ENCODE data around the gene MYL4.
"Not testable (repeated sequence)": the region's sequence is repeated elsewhere in the genome, so short reads cannot be mapped to it uniquely, and the experiment has no call there.

Gene MYL4

DNA sequence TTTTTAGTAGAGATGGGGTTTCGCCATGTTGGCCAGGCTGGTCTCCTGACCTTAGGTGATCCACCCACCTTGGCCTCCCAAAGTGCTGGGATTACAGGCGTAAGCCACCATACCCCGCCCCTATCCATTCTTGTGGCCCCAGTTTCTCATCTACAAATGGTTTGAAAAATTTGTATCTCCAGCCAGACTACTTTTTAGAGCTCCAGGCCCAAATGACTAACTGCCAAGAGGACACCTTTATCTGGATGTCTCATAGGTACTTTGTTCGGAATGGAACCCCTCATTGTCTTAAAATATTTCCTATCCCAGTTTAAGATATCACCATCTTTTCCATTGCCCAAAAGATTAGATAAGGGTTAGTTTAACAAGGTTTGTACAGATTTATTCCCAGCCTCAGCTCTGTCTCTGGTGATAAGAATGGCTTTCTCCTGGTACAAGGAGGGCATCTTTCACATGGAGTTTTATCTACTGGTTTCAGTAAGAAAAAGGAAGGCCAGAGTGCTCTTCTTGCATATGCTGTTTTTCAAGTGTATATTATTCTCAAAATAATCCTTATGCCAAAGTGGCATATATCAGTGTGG lies 15.1 kb upstream of the MYL4 start:
- DNase-seq (ENCODE audit: low spot score) = no peak

DNA sequence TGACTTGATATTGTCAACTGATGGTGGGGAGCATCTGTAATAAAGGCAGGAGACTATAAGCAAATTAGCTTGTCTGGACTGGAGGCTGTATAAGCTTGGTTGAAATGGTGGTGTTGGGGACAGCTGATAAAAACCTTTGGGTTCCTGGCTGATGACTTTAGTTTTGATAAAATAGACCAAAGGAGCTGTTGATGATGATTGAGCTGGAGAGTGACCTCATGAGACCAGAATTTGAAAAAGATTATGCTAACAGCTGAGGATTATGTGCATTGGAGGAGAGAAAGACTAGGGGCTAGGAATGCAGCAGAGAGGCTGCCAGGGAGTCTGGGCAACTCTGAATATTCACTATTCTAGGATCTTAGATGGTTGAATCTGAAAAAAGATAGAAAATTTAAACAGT lies 11.3 kb upstream of the MYL4 start:
- DNase-seq (ENCODE audit: low spot score) = no peak

DNA sequence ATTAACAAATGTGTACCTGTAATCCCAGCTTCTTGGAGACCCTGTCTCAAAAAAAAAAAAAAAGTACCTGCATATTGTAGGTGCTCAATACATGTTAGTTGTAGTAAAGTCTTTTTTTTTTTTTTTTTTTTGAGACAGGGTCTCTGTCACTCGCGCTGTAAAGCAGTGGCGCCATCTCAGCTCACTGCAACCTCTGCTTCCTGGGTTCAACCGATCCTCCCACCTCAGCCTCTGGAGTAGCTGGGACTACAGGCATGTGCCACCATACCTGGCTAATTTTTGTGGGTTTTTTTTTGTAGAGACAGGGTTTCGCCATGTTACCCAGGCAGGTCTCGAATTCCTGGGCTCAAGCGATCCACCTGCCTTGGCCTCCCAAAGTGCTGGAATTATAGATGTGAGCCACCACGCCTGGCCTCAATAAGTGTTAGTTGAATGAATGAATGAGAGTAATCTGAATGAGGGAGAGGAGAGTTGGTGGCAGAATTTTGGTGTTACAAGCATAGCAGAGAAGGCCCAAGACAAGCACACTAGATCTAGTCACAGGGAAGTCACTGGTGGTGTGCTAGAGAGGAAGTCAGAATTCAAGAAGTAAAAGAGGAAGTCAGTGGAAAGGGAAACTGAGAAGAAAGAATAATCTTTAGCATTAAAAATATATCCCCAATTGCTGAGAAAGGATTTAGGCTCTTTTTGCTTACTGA lies 9.4 kb upstream of the MYL4 start:
- no peak for DNase-seq (ENCODE audit: low spot score)

DNA sequence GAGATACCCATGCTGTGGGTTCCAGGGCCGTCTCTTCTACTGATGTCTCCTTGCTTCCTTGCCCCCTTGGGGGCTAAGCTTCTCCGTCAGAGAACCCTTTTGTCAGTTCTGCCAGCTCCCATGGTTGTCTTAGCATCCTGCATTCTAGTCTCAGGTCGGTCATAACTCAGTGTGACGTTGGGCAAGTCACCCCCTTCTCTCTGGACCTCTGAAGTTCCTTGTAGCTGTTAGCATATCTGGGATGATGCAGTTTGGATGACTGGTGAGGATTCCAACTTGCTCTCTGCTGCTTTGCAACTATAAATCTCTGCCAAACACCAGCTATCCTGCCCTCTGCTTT lies 8.9 kb upstream of the MYL4 start:
- no peak for DNase-seq (ENCODE audit: low spot score)

DNA sequence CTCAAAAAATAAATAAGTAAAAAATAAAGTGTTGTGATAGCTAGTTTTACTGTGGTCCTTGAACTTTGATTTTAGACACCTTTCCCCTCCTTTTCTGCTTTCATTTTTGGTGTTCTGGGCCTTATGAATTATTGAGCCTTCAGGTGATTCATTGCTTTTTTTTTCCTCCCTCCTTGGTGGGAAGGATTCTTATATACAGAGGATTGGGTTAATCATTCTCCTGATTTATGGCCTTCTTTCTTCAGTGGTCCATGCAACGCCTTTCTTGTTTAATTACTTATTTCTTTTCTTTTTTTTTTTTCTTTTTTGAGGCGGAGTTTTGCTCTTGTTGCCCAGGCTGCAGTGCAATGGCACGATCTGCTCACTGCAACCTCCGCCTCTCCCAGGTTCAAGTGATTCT lies 8.0 kb upstream of the MYL4 start:
- DNase-seq (ENCODE audit: low spot score) = no peak

DNA sequence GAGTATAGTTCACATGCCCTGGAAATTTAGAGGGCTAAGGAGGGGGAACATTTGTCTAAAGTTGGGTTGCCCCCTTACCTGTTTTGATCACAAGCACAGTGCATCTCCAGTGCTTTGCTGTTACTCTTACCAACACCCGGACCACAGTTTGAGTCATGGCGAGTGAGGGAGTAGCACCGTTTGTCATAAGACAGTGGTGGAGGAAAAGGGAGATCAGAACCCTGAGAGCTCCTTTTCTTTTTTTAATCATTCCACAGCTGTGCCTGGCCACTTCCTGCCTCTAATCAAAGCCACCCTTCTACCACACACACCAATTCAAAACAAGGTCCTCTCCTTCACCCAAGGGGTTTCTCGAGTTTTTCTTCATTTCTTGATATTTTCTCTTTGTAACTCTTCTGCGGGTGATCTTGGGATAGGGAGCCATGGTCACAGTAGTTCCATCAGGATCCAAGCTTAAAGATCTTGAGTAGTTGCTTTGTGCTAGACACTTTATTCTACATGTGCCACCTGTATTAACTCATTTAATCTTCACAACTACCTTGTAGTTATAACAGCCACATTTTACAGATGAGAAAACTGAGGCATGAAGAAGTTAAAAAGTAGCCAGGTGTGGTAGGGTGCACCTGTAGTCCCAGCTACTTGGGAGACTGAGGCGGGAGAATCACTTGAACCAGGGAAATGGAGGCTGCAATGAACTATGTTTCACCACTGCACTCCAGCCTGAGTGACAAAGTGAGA lies 5.0 kb upstream of the MYL4 start:
- peak; percentile 84 for DNase-seq (ENCODE audit: low spot score)

DNA sequence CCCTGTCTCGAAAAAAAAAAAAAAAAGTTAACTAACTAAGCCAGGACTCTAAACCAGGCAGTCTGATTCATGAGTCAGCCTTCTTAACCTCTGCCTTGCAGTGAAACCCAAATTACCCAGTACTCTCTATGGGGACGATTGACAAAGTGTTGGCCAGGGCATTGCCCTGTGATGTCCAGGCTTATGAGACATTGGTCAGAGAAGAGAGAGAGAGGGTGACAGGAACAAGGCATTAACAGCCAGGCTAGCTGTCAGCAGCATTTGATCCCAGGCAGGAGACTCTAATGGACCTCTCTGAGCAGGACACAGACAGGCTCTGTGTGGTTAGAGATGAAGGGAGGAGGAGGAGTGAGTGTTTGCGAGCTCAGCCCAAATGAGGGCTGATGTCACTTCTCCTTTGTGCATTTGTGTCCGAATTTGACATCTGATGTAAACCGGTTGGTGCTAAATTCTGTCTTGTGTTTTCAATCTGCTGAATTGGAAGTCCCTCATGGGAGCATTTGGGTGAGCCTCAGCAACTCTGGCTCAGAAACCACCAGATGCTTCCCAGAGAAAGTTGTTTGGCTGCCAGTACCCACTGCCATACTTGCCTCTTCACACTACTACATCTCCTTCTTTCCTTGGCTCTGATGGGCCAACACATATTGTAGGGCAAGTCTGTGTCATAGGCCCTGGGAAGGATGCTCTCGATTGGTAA lies 4.3 kb upstream of the MYL4 start:
- DNase-seq (ENCODE audit: low spot score) = peak; percentile 59

DNA sequence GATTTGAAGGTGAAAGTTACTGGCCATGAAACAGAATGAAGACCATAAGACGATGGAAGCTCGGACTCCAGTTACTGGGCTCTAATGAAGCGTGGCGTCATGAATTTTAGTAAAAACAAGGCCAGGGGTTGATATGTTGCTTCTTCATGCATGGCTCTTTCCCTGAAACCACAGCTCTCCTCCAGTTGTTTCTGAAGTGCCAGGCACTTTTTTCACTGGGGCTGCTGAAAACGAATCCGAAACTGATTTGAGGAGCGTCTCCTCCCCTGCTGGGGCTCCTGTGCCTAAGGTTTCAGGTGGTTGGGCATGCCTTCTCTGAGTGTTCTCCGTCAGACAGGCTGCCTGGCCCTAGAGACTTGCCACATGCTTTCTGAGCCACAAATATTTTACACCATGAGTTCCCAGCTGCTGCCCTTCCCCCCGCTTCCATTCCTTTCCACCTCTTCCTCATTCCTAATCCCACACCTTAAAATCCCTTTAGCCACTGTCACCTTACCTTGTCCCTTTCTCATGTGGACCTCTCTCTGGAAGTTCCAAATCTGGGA lies 3.7 kb upstream of the MYL4 start:
- peak; percentile 86 for DNase-seq (ENCODE audit: low spot score)

DNA sequence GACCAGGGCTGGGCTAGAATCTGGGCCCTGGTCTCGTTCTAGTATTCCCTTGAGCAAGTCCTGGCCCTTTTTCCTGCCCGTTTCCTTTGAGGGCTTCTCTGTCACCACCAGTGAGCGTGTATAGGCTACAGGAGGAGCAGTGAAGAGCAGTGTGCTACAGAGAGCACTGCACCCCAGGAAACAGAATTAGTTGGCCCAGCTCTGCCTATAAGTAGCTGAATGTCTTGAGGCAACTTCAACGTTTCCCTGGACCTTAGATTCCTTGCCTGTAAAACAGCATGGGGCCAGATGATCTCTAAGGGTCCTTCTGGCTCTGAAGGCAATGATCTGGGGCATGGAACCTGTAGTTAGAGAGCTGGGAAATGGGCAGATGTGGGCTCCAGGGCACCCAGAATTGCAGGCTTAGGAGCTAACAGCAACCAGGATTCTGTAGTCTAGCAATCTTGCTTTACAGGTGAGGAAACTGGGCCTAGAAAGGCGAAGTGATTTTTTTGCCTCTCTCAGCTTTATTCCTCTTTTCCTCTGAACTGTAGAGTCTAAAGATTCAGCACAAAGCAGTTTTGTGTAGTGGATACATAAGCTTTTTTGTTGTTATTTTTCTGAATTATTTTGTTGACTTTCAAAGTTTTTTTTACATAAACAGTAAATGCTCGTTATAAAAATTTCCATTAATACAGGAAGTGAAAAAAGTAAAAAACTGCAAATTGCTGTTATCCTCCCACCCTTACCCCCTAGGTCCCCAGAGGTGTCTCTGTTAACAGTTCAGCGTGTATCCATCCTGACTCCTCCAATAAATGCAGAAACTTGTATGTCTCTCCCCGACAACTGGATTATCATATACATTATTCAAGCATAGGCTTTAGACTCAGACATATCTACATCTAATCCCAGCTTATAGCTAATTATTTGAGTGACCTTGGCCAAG lies 1.7 kb upstream of the MYL4 start:
- no peak for DNase-seq (ENCODE audit: low spot score)

DNA sequence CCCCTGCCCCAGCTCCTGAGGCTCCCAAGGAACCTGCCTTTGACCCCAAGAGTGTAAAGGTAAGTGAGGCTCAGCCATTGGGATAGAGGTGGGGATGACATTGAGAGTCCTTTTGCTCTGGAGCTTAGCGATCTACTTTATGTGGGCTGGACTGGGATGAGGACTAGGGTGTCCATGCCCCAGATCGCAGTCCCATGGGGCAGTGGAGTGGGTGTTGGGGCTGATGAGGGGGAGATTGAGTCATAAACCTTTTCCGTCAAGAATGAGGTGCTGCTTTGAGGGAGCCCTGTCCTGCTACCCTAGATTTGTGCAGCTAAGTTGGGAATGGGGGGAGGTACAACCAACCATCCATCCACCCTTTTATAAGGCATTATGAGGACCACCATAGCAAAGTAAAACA lies 351 bp downstream of the MYL4 start:
- DNase-seq (ENCODE audit: low spot score) = no peak

DNA sequence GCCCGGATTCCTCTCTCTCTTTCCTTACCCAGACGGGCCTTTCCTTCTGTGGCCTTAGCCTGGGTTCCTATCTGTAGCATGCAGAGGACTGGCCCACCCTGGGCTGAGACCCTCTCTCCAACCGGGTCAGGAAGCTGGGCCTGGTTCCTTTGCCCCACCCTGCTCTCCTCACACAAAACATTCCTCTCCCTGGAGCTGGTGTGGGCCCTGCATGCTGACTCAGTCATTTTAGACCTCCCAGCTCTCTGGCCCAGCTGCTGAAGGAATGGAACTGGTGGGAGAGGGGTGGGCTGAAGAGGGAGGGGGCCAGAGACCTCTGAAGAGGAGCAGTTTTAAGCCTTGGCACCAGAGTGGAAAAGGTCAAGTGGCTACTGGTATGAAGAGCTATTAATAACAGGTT lies 957 bp downstream of the MYL4 start:
- DNase-seq (ENCODE audit: low spot score) = no peak

DNA sequence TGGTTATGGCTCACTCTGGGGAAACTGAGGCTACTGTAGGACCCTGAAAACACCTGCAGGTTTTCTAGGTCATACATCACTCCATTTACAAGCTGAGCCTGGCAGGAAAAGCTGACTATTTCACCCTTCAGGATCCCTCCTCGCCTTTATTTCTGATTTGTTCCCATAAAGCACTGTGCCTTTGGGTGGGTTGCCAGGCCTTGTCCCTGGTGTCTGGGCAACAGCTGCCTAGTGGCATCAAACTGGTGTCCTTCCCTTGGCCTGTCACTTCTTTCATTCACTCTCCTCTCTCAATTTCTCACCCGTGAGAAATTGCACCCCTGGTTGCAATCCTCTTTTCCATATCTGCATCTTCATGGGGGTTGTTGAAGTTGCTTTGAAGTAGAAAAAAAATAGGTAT lies 1.6 kb downstream of the MYL4 start:
- no peak for DNase-seq (ENCODE audit: low spot score)

DNA sequence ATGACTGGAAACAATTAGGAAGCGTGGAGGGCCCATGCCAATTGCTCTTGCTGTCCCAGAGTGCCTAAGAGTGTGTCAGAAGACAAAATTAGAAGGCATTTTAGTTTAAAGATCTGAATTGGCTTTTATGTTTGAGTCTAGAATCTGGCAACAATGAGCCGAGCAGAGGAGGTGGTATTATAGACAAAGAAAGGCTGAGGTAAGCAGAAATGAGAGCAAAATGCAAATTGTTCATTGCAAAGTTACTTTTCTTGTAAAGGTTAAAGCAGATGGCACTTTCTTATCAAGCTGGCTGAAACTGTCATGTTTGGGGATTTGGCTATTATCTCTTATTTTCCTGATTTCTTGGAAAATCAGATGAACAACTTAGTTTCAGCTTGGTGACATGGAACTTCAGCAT lies 3.3 kb downstream of the MYL4 start:
- DNase-seq (ENCODE audit: low spot score) = no peak

DNA sequence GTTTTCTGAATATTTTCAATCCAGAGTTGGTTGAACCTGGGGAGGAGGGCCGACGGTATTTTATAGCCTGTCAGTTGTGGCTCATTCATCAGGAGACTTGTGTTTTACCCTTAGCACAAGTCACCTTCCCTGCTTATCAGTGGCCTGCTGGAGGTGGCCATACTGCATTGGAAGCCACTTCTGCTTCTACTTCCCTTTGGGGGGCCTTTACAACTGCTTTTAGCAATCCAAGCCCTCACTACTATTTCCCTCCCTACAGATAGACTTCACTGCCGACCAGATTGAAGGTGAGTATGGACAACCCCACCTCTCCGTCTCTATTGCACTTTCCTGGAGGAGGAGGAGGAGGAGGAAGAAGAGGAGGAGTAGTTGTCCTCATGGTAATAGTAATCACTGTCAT lies 4.4 kb downstream of the MYL4 start:
- DNase-seq (ENCODE audit: low spot score) = no peak

DNA sequence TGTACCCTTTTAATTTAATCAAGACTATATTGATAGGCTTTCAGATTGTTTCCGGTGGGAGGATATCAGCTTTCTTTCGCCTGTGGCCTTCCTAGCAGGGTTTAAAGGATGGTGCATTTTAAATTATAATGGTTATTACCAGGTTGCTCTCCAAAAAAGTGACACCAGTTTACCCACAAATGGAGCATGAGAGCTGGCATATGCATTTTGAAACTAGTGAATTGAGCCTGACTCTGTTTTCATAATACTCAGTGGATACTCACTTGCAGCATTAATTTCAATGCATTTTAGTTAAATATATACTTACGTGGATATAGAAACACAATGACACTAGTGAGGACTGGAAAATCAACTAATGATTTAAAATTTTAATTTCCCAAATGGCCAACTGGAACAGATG lies 5.8 kb downstream of the MYL4 start:
- peak; percentile 49 for DNase-seq (ENCODE audit: low spot score)

DNA sequence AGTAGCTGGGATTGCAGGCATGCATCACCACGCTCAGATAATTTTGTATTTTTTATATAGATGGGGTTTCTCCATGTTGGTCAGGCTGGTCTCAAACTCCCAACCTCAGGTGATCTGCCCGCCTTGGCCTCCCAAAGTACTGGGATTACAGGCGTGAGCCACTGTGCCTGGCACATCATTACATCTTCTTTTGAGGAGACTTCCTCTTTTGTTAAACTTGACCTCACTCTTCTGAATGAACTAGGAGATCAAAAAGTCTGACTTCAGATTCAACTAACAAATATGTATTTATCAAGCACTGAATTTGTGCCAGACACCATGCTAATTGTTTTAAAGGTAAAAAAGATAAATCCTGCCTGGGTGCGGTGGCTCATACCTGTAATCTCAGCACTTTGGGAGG lies 7.7 kb downstream of the MYL4 start:
- DNase-seq (ENCODE audit: low spot score) = not testable (repeated sequence)

DNA sequence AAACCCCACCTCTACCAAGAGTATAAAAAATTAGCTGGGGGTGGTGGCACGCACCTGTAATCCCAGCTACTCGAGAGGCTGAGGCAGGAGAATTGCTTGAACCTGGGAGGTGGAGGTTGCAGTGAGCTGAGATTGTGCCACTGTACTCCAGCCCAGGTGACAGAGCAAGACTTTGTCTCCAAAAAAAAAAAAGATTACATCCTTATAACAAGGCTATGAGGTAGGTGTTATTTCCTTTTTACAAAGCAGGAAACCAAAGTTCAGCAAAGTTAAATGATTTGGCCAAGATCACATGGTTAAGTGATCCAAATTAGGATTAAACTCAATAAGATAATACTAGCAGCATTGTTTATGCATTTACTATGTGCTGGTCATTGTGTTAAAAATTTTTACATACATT lies 8.1 kb downstream of the MYL4 start:
- peak; percentile 41 for DNase-seq (ENCODE audit: low spot score)

DNA sequence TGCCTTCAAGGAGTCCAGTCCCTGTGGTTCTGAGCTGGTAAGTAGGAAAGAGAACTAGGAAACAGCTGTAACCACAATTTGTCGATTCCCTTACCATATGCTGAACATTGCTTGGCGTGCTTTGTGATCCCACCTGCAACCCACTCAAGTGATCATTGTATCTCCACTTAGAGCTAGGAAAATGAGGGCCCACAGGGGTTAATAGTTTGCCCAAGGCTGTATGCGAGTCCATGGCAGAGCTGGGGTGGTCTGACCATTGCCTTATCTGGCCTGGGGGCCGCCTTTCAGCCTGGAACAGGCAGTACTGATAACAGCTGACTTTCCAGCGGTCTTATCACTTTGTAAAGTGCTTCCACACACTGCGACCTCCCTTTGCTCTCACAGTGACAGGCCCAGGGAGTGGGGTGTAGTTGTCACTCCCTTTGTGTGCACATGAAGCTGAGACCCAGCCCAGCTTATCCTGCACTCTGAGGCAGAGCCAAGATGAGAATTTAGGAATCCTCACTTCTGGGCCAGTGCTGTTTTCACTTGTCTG lies 9.8 kb downstream of the MYL4 start:
- no peak for DNase-seq (ENCODE audit: low spot score)

DNA sequence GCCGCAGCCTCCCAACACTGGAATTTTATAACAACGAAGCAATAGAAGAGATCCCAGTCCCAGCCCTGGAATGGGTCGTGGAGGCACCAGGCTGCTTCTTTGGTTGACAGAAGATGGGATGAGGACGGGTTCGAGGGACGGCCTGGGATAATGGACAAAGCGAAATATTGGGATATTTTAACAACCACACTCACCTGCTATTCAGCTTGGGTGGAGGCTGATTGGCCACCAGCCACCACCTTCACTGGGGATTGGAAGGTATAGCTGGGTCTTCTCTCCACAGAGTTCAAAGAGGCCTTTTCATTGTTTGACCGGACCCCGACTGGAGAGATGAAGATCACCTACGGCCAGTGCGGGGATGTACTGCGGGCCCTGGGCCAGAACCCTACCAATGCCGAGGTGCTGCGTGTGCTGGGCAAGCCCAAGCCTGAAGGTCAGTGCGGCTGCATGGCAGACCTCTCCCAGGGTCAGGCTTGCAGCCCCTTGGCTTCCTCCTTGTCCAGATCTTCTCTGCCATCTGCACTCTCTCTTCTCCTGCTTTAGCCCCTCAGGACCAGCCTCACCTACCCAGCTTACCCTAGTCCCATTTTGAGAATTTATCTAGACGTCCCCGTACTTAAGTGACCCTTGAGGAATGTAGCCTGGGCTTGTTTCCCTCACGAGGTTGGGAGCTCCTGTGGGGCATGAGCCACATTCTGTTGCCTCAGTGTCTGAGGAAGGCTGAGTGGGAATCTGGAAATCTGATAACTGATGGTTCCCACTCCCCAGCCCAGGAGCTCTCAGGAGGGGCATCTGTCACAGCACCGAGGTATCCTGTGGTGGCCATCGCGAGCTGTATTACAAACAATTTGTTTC lies 10.7 kb downstream of the MYL4 start:
- DNase-seq (ENCODE audit: low spot score) = no peak

DNA sequence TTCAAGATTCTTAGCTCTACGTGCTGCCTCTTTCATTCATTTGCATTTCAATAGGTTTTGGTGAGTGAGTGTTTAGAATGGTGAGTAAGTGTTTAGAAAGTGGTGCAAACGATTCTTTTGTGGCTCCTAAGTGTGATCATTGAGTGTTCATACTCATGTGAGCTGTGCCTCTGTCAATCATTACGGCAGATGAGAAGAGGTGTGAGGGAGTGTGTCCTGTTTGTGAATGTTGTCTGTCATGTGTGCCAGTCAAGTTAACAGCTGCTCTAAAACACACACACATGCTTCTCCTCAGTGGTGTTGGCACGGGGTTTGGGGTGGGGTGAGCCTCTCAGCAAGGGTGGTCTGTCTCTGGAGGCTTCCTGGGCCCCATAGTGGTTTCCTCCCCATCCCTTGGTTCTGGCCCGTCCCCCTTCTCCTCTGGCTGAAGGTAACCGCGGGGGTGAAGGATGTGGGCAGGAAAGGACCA lies 11.4 kb downstream of the MYL4 start:
- DNase-seq (ENCODE audit: low spot score) = peak; percentile 27
